HCT116 (cell line): Measurements from ENCODE around the gene THSD8. TPM values are rescaled to one million over a fixed set of nuclear protein-coding genes. Genes with fewer than 3 reads are reported as not detected.

ENCODE experiments used
- ATAC-seq: fragments of 200-7000 bp; cut with Tn5 transposase; 2 replicates; pipeline ENCODE4 v1.9.1; 2020; ENCODE audit warnings: mild to moderate bottlenecking, moderate library complexity
- BruUV-seq: library from RNA; stranded (reverse); fragments of 400-500 nt; replicated peaks from 2 replicates; lab custom pipeline; 2021; lab: Mats Ljungman, UMichigan
- CTCF ChIA-PET: fragments of 300-600 bp; sonication (Branson Sonifier 250); formaldehyde crosslinking; loops from one replicate; lab custom pipeline; 2021; ENCODE audit warnings: antibody characterized with exemption; lab: Charles Lee
- POLR2A ChIA-PET: fragments of 300-600, 350-600 bp; sonication (Branson Sonifier 250); formaldehyde crosslinking; loops from one replicate; lab custom pipeline; 2021; ENCODE audit warnings: antibody characterized with exemption; lab: Charles Lee
- RAD21 ChIA-PET, 2 experiments: fragments of 300-600 bp; sonication (Branson Sonifier 250); formaldehyde crosslinking; loops; one replicate each; lab custom pipeline; 2023; ENCODE audit warnings: low total read pairs in 2 of 2; ENCODE audit not compliant: uncharacterized antibody in 2 of 2, unreplicated experiment in 2 of 2, low non-redundant PET in 1 of 2; lab: Charles Lee
- DNase-seq: peaks from one replicate; pipeline ENCODE4 v3.0.0-alpha.2; 2010; ENCODE audit warnings: low read depth, low spot score
- H2AFZ ChIP-seq: fragments of 200-600 bp; shearing (Covaris generic), sonication (generic); 2 replicates; pipeline ENCODE4 v1.6.1; 2017; ENCODE audit warnings: low read depth, mixed run types, mixed read lengths, antibody characterized with exemption, low read length; ENCODE audit not compliant: poor library complexity, severe bottlenecking
- H3K27ac ChIP-seq: 2 replicates; pipeline ENCODE4 v1.5.1; 2012; ENCODE audit warnings: low read depth, low read length
- H3K27me3 ChIP-seq: fragments of 200-600 bp; sonication (generic); 2 replicates; pipeline ENCODE4 v1.6.1; 2016; ENCODE audit warnings: mixed run types, low read length, mixed read lengths; ENCODE audit not compliant: insufficient read depth
- H3K36me3 ChIP-seq, 2 experiments: fragments of 200-500 bp in 1 of 2; fragments of 200-600 bp in 1 of 2; sonication (Bioruptor generic) in 1 of 2; sonication (generic) in 1 of 2; 2 replicates each; pipeline versions ENCODE4 v1.5.1 to v1.6.1; 2014 to 2016; ENCODE audit warnings: low read length in 2 of 2, inconsistent platforms in 1 of 2, mixed read lengths in 1 of 2, mixed run types in 1 of 2; ENCODE audit not compliant: insufficient read depth in 2 of 2, control insufficient read depth in 1 of 2
- H3K4me1 ChIP-seq, 2 experiments: fragments of 200-600 bp in 1 of 2; sonication (generic) in 1 of 2; 2 replicates each; pipeline versions ENCODE4 v1.5.1 to v1.6.1; 2012 to 2017; ENCODE audit warnings: low read length in 2 of 2, inconsistent platforms in 1 of 2, mild to moderate bottlenecking in 1 of 2, mixed read lengths in 1 of 2, mixed run types in 1 of 2, moderate library complexity in 1 of 2; ENCODE audit not compliant: insufficient read depth in 2 of 2, control insufficient read depth in 1 of 2
- H3K4me2 ChIP-seq: fragments of 200-600 bp; sonication (generic); 2 replicates; pipeline ENCODE4 v1.6.1; 2017; ENCODE audit warnings: mixed run types, low read length, mixed read lengths
- H3K4me3 ChIP-seq, 2 experiments: fragments of 200-600 bp in 1 of 2; sonication (generic) in 1 of 2; replicated peaks in 1 of 2; 2 replicates each; pipeline ENCODE4 v1.5.1; 2011 to 2016; ENCODE audit warnings: low read length in 2 of 2, control low read depth in 1 of 2, low read depth in 1 of 2, mild to moderate bottlenecking in 1 of 2, mixed read lengths in 1 of 2, mixed run types in 1 of 2
- H3K79me2 ChIP-seq: fragments of 200-600 bp; sonication (generic); 2 replicates; pipeline ENCODE4 v1.6.1; 2017; ENCODE audit warnings: mild to moderate bottlenecking, mixed run types, low read length, moderate library complexity, mixed read lengths; ENCODE audit not compliant: insufficient read depth
- H3K9ac ChIP-seq: fragments of 200-600 bp; sonication (generic); 2 replicates; pipeline ENCODE4 v1.6.1; 2016; ENCODE audit warnings: low read length, mixed read lengths
- H3K9me2 ChIP-seq: fragments of 200-600 bp; sonication (generic), shearing (Covaris generic); 2 replicates; pipeline ENCODE4 v1.6.1; 2017; ENCODE audit warnings: mixed run types, mild to moderate bottlenecking, moderate library complexity; ENCODE audit not compliant: insufficient read depth
- H3K9me3 ChIP-seq, 2 experiments: fragments of 200-500 bp in 1 of 2; fragments of 200-600 bp in 1 of 2; sonication (Bioruptor generic) in 1 of 2; sonication (generic) in 1 of 2; 2 replicates each; pipeline ENCODE4 v1.6.1; 2014 to 2017; ENCODE audit warnings: low read length in 2 of 2, mixed read lengths in 2 of 2, inconsistent platforms in 1 of 2, low read depth in 1 of 2, mild to moderate bottlenecking in 1 of 2, mixed run types in 1 of 2, moderate library complexity in 1 of 2; ENCODE audit not compliant: control insufficient read depth in 1 of 2, insufficient read depth in 1 of 2
- H4K20me1 ChIP-seq: fragments of 200-600 bp; sonication (generic), shearing (Covaris generic); 2 replicates; pipeline ENCODE4 v1.6.1; 2017; ENCODE audit warnings: mixed run types, mild to moderate bottlenecking, moderate library complexity; ENCODE audit not compliant: insufficient read depth
- FOSL1 ChIP-seq: IDR thresholded peaks from 2 replicates; pipeline ENCODE4 v1.6.1; 2012; ENCODE audit warnings: low read depth
- RAD21 ChIP-seq: IDR thresholded peaks from 2 replicates; pipeline ENCODE4 v1.6.1; 2012; ENCODE audit warnings: low read depth, mild to moderate bottlenecking
- SIN3A ChIP-seq: IDR thresholded peaks from 2 replicates; pipeline ENCODE4 v1.6.1; 2012; ENCODE audit warnings: low read depth
- SRF ChIP-seq: IDR thresholded peaks from 2 replicates; pipeline ENCODE4 v1.6.1; 2012; ENCODE audit warnings: low read depth
- YY1 ChIP-seq: IDR thresholded peaks from 2 replicates; pipeline ENCODE4 v1.6.1; 2011; ENCODE audit warnings: low read length, low read depth, moderate library complexity, mild to moderate bottlenecking; ENCODE audit not compliant: insufficient replicate concordance; ENCODE audit errors: extremely low read depth
- ZNF274 ChIP-seq: fragments of 200-500 bp; sonication (Bioruptor generic); IDR thresholded peaks from 2 replicates; pipeline ENCODE4 v1.6.1; 2014; ENCODE audit warnings: mild to moderate bottlenecking, low read depth, low read length, inconsistent platforms
- intact Hi-C: fragments of 100-400 bp; cut with micrococcal nuclease; formaldehyde crosslinking; loops from 2 replicates; pipeline ENCODE4 v1.10.0; 2022
- total RNA-seq: library from RNA; stranded (reverse); gene quantifications from one replicate; pipeline ENCODE4 v1.2.1, GENCODE V29; 2021; ENCODE audit not compliant: unreplicated experiment
- TF ChIP-seq, protein P1 (sequence below): IDR thresholded peaks from 2 replicates; pipeline ENCODE4 v1.6.1; 2012

Gene THSD8
- total RNA-seq, 1 experiment from 2014 or later: 33.3 TPM

DNA sequence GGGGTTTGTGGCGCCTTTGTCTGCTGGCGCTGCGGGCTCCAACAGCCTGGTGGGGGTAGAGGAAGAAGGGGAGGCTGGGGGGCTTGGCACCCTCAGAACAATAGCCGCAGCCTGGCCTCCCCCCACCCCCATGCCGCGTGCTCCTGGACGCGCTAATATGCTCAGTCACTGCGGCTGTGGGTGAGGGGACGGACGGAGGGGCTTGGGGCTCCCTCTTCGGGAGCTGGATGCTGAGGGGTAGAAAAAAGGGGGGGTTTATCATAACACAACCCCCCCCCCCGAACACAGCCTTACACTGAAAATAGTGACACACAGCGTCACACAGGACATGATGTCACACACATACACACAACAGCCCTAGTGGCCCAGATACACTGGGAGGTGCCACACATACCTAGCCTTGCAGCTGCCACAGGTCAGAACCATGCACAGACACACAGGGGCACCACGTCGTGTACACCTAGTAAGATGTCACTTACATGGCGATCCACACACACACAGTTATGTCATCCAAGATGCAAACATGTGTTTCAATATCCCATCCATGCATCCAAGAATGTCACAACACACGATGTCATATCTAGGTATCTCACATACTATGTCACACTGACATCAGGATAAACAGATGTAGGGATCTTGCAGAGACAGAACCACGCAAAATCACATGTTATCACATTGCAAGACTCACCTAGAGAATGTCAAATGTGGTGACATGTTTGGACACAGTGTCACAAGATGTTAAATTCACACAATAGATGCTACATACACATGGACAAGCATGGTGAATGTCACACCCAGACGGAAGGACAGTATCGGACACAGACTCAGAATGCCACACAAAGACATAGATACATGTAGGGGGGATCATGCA is 37.3 kb downstream of the THSD8 start:
- Histone ChIP-seq H3K9me3 (no peaks in the 10 kb centered on the region), H2AFZ (no peak overlapping the region), H3K27me3 (no peaks in the 10 kb centered on the region), H3K4me3 (peak overlapping the region; percentile 61 to 88), H3K27ac (peak overlapping the region; percentile 69), H3K4me2 (peak overlapping the region; percentile 91), H3K36me3 (peaks cover 5 to 6% of the 10 kb centered on the region in 2 experiments; a peak in 1 of 4 replicates), H3K9me2 (no peaks in the 10 kb centered on the region), H4K20me1 (no peaks in the 10 kb centered on the region), H3K9ac (peak overlapping the region; percentile 88), H3K4me1 (peaks cover 38 to 68% of the 10 kb centered on the region in 2 experiments), H3K79me2 (peaks cover 36% of the 10 kb centered on the region; the same call in 1 of the 2 replicates)
- intact Hi-C loops: loop anchor here (5.0 kb wide), 2 partner anchors 37 to 122 kb away; partner anchors contain the start of genes PRDX2 and THSD8
- TSS peak; percentile 24 for BruUV-seq
- RAD21 ChIA-PET: interaction anchor here in 1 of 2 experiments (0.7 kb wide), 1 partner anchor 171 kb away, joined by 7 read pairs; no protein-coding TSS in a partner anchor
- TF ChIP-seq, protein P1, sequence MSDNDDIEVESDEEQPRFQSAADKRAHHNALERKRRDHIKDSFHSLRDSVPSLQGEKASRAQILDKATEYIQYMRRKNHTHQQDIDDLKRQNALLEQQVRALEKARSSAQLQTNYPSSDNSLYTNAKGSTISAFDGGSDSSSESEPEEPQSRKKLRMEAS: peak; percentile 45; the same call in 1 of the 2 replicates
- no peak for TF ChIP-seq YY1
- TF ChIP-seq FOSL1: no peak
- no peak for TF ChIP-seq SRF
- TF ChIP-seq SIN3A: no peak
- no peak for TF ChIP-seq RAD21
- TF ChIP-seq ZNF274: no peak
- no peak for DNase-seq
- POLR2A ChIA-PET: no interaction called here
- CTCF ChIA-PET: interaction anchor here (1.0 kb wide), 1 partner anchor 9 kb away, joined by 3 read pairs; no protein-coding TSS in a partner anchor
- no peak for ATAC-seq
